Esophagus squamous epithelium (tissue), 4 donors: ENCODE measurements around the gene JAM3.

Experiments
- CTCF ChIP-seq, 6 experiments: fragments of 450-650 bp in 4 of 6; fragments of 200-600 bp in 2 of 6; sonication (generic) in 2 of 6; IDR thresholded peaks; one replicate each; pipeline ENCODE4 v1.5.1; 2016 to 2019; ENCODE audit warnings: antibody characterized with exemption in 6 of 6, mild to moderate bottlenecking in 4 of 6, moderate library complexity in 4 of 6
- POLR2A ChIP-seq, 4 donors: fragments of 450-650 bp; IDR thresholded peaks; one replicate each; pipeline ENCODE4 v1.6.1; 2017; ENCODE audit warnings: antibody characterized with exemption in 4 of 4, mild to moderate bottlenecking in 4 of 4, moderate library complexity in 3 of 4

- TF ChIP-seq CTCF (IDR thresholded peaks at IDR 0.05) (no peak), POLR2A (IDR thresholded peaks at IDR 0.05) (no peak)
Measured at GRCh38 chr11:134079317-134079716, 10.4 kb downstream of the JAM3 start.
